Hematopoietic multipotent progenitor cell (in vitro differentiated cells): ENCODE results near the gene TP63. TPM values are rescaled to one million over a fixed set of nuclear protein-coding genes. Genes with fewer than 3 reads are reported as not detected.
A peak's percentile ranks its signal among the peaks of the same experiment; 100 is the strongest.

Experiments
- DNase-seq, 3 donors: peaks; one replicate each; pipeline ENCODE4 v3.0.0-alpha.2; 2011 to 2015; ENCODE audit warnings: low read depth in 2 of 3, low spot score in 2 of 3
- total RNA-seq: library from RNA; depleted of rRNA; stranded (reverse); fragments of >200 nt; gene quantifications from one replicate; pipeline ENCODE4 v1.2.3, GENCODE V29; 2012

Gene TP63
- total RNA-seq, 1 donor = 0.27 TPM

DNA sequence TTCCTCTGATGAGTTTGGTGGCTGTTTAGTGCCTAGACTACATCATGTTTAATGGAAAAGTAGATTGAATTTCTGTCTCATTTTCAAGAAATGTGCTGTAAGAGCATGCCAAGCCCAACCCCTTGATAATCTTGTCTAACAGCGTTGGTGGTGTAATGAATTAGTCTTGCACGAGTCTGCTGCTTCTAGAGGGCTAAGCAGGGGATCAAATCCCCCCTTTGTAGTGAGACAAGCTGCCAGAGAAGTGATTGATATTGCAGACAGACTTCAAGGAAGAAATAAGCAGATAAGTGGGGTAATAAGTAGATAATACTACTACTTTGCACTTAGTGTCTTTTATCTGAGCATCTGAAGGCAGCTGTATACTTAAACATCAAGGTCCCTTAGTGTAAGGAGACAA, 141.4 kb downstream of the TP63 start:
- no peak for DNase-seq

DNA sequence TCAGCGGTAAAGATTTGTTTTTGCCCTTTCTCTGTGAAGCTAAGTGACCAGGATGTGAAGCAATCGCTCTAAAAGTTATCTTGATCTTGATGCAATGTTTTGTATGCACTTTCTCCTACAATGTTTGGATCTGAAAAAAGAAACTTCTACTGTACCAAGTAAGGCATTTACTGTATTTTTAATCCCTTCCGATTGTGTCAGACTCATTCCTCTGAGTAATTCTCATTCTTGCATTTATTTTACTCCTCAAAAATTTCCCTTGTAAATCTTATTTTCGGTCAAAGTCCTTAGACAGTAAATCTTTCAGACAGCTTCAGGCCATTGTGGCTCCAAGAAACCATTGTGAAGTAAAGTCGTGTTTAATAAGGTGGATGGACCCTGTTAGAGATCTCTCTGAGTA, 141.9 kb downstream of the TP63 start:
- no peak for DNase-seq

GRCh38 chr3:189776149-189776824, 145.1 kb downstream of the TP63 start:
- DNase-seq = peak in 2 of 3 donors; percentile 9 to 43

DNA sequence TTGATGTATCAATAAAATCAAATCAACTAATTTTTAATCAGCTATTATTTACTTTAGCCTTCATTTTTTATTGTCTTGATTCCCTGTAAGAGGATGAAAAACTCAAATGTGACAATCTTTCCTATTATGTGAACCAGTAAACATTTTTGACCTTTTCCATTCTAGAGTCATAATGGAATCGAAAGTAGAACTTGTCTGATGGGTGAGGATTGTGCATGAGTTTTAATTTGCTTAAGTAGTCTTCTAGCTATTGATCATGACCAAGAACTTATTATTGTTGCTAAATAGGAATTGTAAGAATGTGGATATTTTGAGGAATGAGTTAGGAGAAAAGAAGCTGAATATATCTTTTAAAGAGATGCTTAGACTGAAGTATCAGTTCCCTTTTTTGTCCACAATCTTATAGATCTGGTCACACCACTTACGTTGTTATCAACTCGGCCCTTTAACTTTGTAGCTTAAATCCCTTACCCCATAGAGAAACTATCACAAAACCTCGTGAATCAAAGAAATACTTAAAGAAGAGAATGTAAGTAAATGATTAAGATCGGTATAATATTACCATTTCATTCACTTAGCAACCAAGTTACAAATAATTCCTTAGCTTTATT, 147.3 kb downstream of the TP63 start:
- DNase-seq = no peak

DNA sequence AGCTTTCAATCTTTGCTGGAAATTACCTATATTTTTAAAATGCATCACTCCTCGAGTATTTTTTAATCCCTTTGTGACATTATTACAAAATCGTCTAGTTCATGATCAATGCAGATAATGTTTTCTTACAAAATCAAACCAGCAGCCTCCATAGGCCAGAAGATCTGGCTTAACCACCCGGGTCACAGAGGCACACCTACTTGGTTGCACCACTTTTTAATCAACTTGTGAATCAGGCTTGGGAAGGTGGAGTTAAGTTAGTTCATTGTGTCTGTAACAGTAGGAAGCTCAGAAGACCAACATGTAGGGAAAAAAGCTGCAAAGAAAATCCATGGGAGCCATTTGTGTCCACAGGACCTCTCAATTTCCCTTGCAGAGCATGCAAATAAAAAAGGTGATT, 148.0 kb downstream of the TP63 start:
- no peak for DNase-seq

DNA sequence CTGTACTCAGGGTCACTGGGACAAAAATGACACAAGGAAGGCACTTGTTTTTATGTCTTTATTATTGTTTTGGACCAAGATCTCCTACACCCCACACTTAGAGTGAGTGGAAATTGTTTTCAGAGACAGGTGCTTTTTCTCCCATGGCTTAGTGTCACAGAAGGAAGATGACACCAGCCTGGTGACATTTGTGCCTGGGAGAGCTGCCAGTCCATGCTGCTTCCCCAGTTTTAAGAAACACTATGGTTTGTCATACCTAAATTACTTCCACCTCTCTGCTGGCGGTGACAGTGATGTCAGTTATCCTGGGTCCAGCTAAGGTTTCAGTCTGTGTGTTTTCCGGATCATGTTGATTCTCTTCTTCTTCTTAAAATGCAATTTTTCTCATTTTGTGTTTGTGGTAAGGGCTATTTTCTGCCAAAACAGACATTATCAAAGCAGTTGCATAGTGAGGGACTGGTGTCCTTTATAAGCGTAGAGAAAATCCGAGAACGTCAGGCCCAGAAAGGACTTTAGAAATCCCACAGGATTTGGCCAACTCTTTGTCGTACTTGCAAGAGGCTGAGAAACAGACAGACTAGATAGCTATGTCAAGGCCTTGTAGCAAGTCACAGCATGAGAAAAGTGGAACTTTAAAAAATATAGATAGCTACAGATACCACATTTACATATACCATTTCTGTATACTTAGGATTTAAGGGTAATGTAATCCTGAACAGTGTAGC, 149.5 kb downstream of the TP63 start:
- no peak for DNase-seq

DNA sequence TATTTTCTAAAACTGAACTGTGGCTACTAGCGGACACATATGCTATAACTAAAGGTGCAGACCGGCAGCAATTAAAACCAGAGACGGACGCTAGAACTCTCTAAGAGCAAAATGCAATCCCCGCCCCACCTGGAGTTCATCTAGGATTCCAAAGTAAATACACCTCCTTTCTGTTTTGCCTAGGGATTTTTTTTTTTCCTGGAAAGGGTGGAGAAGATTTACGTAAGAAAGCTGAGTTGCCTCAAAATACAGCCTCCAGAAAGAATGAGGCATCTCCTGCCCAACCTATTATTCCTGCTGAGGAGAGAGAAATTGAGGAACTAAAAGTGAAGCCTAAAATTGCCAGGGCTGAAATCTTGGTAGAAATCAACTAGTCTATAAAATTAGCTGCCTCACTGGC, 150.2 kb downstream of the TP63 start:
- DNase-seq = no peak

DNA sequence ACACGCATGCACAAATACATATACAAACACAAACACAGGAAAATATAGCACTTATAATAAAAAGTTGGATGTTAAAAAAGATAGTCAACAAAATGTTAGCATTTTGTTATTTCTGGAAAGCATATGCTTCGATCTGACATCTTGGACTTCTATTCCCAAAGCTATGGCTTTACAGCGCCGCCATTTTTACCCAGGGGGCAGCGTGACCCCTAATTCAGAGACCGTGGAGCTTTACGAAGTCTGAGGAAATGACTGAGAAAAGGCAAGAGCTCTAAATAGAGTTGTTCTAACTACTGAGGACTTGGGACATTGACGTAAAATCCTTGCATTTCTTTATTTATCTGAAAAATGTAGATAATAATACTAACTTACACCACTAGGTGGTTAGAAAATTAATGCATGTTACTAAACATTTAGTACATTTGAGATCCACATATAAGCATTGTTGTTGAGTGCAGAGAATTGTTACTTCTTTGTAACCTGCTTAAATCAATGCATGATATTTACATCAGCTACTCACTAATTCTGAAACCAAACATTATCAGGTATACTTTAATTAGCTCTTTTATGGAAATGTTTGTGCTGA, 155.4 kb downstream of the TP63 start:
- DNase-seq = no peak

DNA sequence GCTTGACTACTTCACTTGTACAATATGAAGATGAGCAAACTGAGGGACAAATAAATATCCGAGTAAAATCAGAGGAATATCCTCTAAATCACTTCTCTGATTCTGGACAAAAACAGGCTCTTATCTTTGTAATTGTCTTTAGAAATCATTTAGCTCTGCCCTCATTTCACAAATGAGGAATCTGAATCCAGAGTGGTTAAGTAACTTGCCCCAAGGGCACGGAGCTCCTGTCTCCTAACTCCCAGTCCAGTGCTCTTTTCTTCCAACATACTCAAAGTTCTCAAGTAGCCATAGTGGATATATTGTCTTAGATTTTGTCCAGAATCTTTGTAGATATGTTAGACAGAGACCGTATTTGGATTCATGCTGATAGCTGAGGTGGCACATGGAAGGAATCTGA, 156.0 kb downstream of the TP63 start:
- DNase-seq = no peak

- DNase-seq = no peak
Observed at GRCh38 chr3:189787632-189788031, 156.4 kb downstream of the TP63 start.

DNA sequence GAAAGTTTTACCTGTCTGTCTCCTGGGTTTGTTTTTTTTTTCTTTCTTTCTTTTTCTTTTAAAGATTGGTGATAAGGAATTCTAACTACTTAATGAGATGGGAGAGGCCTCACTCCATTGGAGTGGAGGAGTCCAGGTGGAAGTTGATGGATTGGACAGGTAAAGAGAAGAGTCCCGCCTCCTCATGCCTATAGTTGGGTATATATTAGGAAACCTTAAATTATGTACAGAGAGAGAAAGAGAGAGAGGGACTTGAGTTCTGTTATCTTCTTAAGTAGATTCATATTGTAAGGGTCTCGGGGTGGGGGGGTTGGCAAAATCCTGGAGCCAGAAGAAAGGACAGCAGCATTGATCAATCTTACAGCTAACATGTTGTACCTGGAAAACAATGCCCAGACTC, 158.2 kb downstream of the TP63 start:
- no peak for DNase-seq

DNA sequence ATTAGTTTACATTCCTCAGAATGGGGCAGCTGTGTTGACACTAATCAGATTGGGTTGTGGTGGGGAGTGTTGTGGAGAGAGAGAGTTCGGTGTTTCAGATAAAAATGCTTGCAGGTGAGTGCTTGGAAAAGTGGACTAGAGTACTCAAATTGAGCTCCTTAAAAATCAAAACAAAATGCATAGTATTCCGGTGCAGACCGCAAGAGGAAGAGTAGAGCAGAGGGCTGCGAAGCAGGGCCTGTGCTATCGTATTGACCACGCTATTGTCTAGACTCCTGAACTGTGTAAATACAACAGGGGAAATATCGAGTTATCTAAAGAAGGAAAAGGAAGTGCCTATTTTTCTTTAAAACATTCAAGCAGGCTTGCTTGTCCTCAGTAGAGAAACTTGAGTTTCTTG, 159.5 kb downstream of the TP63 start:
- peak in 2 of 3 donors; percentile 11 to 12 for DNase-seq

GRCh38 chr3:189792046-189792929, 161.1 kb downstream of the TP63 start:
- DNase-seq = no peak

GRCh38 chr3:189794518-189794917, 163.3 kb downstream of the TP63 start:
- no peak for DNase-seq

DNA sequence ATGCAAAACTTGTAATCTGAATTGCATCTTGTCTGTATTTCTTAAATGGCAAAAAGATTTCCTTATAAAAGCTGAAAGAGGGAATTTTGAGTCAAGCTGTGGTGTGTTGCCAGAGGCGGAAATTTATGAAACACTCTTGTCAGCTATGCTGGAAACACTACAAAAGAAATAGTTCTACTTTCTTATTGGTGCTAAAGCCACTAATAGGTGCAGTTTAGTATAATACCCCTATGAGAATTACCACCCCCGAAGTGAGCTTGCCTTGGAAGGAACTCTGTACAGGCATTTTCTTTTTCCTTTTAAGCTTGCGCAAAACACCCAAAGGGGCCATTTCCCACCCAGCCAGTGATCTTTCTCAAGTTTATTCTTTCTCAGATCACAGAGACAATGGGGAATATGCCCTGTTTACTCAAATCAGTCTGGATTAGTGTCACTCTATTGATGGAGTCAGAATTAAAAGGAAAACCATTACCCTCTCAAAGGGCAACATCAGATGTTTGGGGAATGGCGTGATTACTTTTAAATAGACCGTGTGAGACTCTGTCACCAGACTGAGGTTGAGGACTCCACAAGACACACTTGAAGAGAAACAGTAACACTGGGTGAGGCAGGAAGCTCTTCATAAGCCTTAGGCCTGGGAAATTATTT, 166.0 kb downstream of the TP63 start:
- no peak for DNase-seq

GRCh38 chr3:189799366-189799765, 168.2 kb downstream of the TP63 start:
- no peak for DNase-seq

GRCh38 chr3:189800436-189800835, 169.2 kb downstream of the TP63 start:
- no peak for DNase-seq

- no peak for DNase-seq
Observed at GRCh38 chr3:189803254-189803653, 172.1 kb downstream of the TP63 start.

DNA sequence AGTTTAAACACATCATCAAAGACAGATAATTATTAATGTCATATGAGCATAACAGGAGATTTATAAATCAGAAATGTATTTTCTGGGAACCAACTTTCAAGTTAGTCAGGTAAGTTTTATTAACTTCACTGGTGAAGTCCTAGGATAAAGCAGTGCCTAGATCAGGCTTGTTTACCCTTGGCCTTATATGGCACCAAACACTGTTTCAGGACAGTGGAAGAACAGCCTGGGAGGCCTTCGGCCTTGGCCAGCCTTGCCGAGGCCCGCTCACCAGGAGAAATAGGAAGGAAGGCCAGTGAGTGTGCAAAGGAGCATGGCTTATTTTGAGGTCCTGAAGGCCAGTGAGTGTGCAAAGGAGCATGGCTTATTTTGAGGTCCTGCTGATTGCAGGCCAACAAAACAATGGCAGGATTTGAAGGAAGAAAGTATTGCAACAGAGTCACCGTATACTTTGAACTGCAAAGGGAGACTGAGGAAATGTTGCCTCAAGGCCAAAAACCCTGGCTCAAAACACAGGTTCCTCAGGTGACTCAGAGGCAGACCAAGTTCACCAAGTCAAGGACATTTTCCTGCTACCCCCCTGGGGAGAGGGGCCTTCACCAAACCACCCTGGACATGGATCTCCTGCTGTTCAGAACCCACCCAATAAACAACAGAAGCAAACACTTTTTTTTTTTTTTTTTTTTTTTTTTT, 174.3 kb downstream of the TP63 start:
- no peak for DNase-seq
